Trophoblast cell (in vitro differentiated cells and primary cell): ENCODE data around the gene RAB36.

Experiments used
- DNase-seq, 2 donors: peaks; one replicate each; pipeline ENCODE4 v3.0.0-alpha.2; 2016
- H2AFZ ChIP-seq: 2 replicates; pipeline ENCODE4 v1.6.1; 2013; ENCODE audit warnings: low read length, moderate library complexity, mild to moderate bottlenecking; ENCODE audit not compliant: insufficient read depth, poor library complexity
- H2AK5ac ChIP-seq: 2 replicates; pipeline ENCODE4 v1.6.1; 2013; ENCODE audit warnings: mild to moderate bottlenecking, low read length
- H2BK120ac ChIP-seq: 2 replicates; pipeline ENCODE4 v1.6.1; 2013; ENCODE audit warnings: low read length, mild to moderate bottlenecking, moderate library complexity; ENCODE audit not compliant: insufficient read depth, poor library complexity
- H2BK12ac ChIP-seq: 2 replicates; pipeline ENCODE4 v1.6.1; 2013; ENCODE audit warnings: mild to moderate bottlenecking, low read length, moderate library complexity
- H2BK5ac ChIP-seq: 2 replicates; pipeline ENCODE4 v1.6.1; 2013; ENCODE audit warnings: low read length, low read depth, moderate library complexity, mild to moderate bottlenecking; ENCODE audit not compliant: poor library complexity
- H3K14ac ChIP-seq: 2 replicates; pipeline ENCODE4 v1.6.1; 2013; ENCODE audit warnings: mild to moderate bottlenecking, low read length
- H3K18ac ChIP-seq: 2 replicates; pipeline ENCODE4 v1.6.1; 2013; ENCODE audit warnings: mild to moderate bottlenecking, low read length
- H3K23ac ChIP-seq: 2 replicates; pipeline ENCODE4 v1.6.1; 2013; ENCODE audit warnings: low read length
- H3K27ac ChIP-seq: 2 replicates; pipeline ENCODE4 v1.5.1; 2013; ENCODE audit warnings: low read depth, mild to moderate bottlenecking, inconsistent platforms, low read length, moderate library complexity
- H3K27me3 ChIP-seq: 2 replicates; pipeline ENCODE4 v1.6.1; 2013; ENCODE audit warnings: inconsistent platforms, mild to moderate bottlenecking, low read length, moderate library complexity; ENCODE audit not compliant: insufficient read depth
- H3K36me3 ChIP-seq, 2 experiments: 1 replicate in 1 of 2; 2 replicates in 1 of 2; pipeline ENCODE4 v1.6.1; 2013; ENCODE audit warnings: low read length in 2 of 2, mild to moderate bottlenecking in 2 of 2, moderate library complexity in 1 of 2; ENCODE audit not compliant: insufficient read depth in 2 of 2, control insufficient read depth in 1 of 2
- H3K4ac ChIP-seq: 2 replicates; pipeline ENCODE4 v1.6.1; 2013; ENCODE audit warnings: low read depth, mild to moderate bottlenecking, low read length, moderate library complexity
- H3K4me1 ChIP-seq, 2 experiments: 1 replicate in 1 of 2; 2 replicates in 1 of 2; pipeline ENCODE4 v1.6.1; 2013; ENCODE audit warnings: low read length in 2 of 2, mild to moderate bottlenecking in 2 of 2, moderate library complexity in 1 of 2; ENCODE audit not compliant: insufficient read depth in 2 of 2, control insufficient read depth in 1 of 2
- H3K4me2 ChIP-seq: 2 replicates; pipeline ENCODE4 v1.6.1; 2013; ENCODE audit warnings: inconsistent platforms, mild to moderate bottlenecking, low read length, moderate library complexity
- H3K4me3 ChIP-seq: 2 replicates; pipeline ENCODE4 v1.5.1; 2013; ENCODE audit warnings: mild to moderate bottlenecking, low read depth, low read length, inconsistent platforms
- H3K79me1 ChIP-seq: one replicate; pipeline ENCODE4 v1.6.1; 2013; ENCODE audit warnings: low read length
- H3K79me2 ChIP-seq: 2 replicates; pipeline ENCODE4 v1.6.1; 2013; ENCODE audit warnings: low read length, mild to moderate bottlenecking; ENCODE audit not compliant: control insufficient read depth, insufficient read depth, poor library complexity
- H3K9ac ChIP-seq: 2 replicates; pipeline ENCODE4 v1.6.1; 2013; ENCODE audit warnings: mild to moderate bottlenecking, low read length
- H3K9me3 ChIP-seq: 2 replicates; pipeline ENCODE4 v1.6.1; 2013; ENCODE audit warnings: low read depth, mild to moderate bottlenecking, control low read depth, inconsistent platforms, low read length; ENCODE audit not compliant: insufficient read depth
- H4K12ac ChIP-seq: 2 replicates; pipeline ENCODE4 v1.6.1; 2013; ENCODE audit warnings: low read depth, mild to moderate bottlenecking, low read length, moderate library complexity
- H4K8ac ChIP-seq: 2 replicates; pipeline ENCODE4 v1.6.1; 2013; ENCODE audit warnings: low read depth, mild to moderate bottlenecking, low read length, moderate library complexity
- H4K91ac ChIP-seq: one replicate; pipeline ENCODE4 v1.6.1; 2013; ENCODE audit warnings: low read depth, mild to moderate bottlenecking, low read length, moderate library complexity
- WGBS: extraction: QIAGEN DNeasy Blood & Tissue Kit; methylation state at CpG from one replicate; pipeline ENCODE4 v1.1.7; 2013; ENCODE audit warnings: missing lambda C conversion rate; ENCODE audit not compliant: insufficient read length, insufficient coverage; ENCODE audit errors: extremely low coverage; 5-methylcytosine and 5-hydroxymethylcytosine counted together

Gene RAB36

DNA sequence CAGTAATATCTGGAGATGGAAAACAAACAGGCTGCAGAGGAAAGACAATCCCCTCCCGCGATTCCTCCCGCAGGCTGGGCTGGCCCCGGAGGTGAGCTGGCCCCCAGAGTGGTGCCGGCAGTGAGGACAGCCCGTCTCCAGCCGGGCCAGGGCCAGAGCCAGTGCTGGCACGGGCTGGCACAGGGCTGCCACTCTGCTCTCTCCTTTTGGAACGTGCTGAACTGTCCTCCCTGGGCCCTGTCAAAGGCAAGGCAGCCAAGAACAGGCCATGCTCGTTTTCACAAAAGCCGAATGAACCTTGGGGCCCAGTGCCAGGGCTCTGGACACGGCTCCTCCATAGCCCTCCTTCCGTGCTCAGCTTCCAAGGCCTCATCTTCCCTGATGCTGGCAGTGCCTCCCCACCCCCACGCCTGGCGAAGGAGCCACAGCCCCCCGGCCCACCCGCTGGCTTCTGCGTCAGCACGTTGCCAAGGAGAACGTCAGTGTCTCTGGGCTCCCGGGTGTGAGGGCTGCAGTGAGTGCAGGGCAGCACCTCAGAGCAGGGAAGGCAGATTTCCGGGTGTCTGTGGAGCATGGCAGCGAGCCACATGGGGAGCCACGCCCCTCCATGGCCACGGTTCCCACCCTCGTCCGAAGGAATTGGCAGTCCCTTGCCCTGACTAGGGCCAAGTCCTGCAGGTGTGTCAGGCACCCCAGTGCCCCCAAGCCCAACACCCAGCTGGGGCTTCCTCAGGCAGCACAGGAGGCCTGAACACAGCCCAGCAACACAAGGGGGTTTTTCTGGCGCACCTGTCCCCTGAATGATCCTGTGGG, 46.4 kb upstream of the RAB36 start:
- Histone ChIP-seq H3K9me3 (peaks cover 5% of the 10 kb centered on the region), H3K27me3 (no peaks in the 10 kb centered on the region), H3K4me1 (no peaks in the 10 kb centered on the region), H3K79me2 (no peaks in the 10 kb centered on the region), H2BK12ac (no peak overlapping the region), H3K14ac (no peak overlapping the region), H3K4me3 (no peak overlapping the region), H4K12ac (no peak overlapping the region), H3K4ac (no peak overlapping the region), H3K9ac (no peak overlapping the region), H3K18ac (no peak overlapping the region), H3K79me1 (no peaks in the 10 kb centered on the region), H3K27ac (no peak overlapping the region), H4K91ac (no peak overlapping the region), H2BK5ac (no peak overlapping the region), H4K8ac (no peak overlapping the region), H2BK120ac (no peak overlapping the region), H3K36me3 (no peaks in the 10 kb centered on the region), H2AK5ac (no peak overlapping the region), H3K4me2 (no peak overlapping the region), H2AFZ (no peak overlapping the region), H3K23ac (no peak overlapping the region)
- no CpG with 5 or more reads among the region's 28 CpGs for WGBS
- DNase-seq = no peak

GRCh38 chr22:23099531-23099804, 45.8 kb upstream of the RAB36 start:
- Histone ChIP-seq H3K23ac (no peak overlapping the region), H3K4me3 (no peak overlapping the region), H2BK12ac (no peak overlapping the region), H3K9ac (no peak overlapping the region), H3K4me1 (no peaks in the 10 kb centered on the region), H3K9me3 (peaks cover 5% of the 10 kb centered on the region), H4K91ac (no peak overlapping the region), H2BK5ac (no peak overlapping the region), H3K36me3 (no peaks in the 10 kb centered on the region), H3K79me1 (no peaks in the 10 kb centered on the region), H3K18ac (no peak overlapping the region), H3K4me2 (no peak overlapping the region), H2AFZ (no peak overlapping the region), H4K8ac (no peak overlapping the region), H3K14ac (no peak overlapping the region), H3K4ac (no peak overlapping the region), H4K12ac (no peak overlapping the region), H3K79me2 (no peaks in the 10 kb centered on the region), H3K27ac (no peak overlapping the region), H3K27me3 (no peaks in the 10 kb centered on the region), H2AK5ac (no peak overlapping the region), H2BK120ac (no peak overlapping the region)
- WGBS = no CpG with 5 or more reads among the region's 6 CpGs
- DNase-seq = no peak

- H4K8ac ChIP-seq = no peak overlapping the region
- no CpG with 5 or more reads among the region's 7 CpGs for WGBS
- no peaks in the 10 kb centered on the region for H3K4me1 ChIP-seq
- H3K27ac ChIP-seq = no peak overlapping the region
- no peak overlapping the region for H4K91ac ChIP-seq
- H3K79me1 ChIP-seq = no peaks in the 10 kb centered on the region
- H3K18ac ChIP-seq = no peak overlapping the region
- no peak overlapping the region for H3K9ac ChIP-seq
- H2BK5ac ChIP-seq = no peak overlapping the region
- H3K14ac ChIP-seq = no peak overlapping the region
- no peak overlapping the region for H3K4me2 ChIP-seq
- H4K12ac ChIP-seq = no peak overlapping the region
- H3K79me2 ChIP-seq = no peaks in the 10 kb centered on the region
- H2AFZ ChIP-seq = no peak overlapping the region
- H3K4me3 ChIP-seq = no peak overlapping the region
- no peak overlapping the region for H2BK120ac ChIP-seq
- H3K9me3 ChIP-seq = peaks cover 5% of the 10 kb centered on the region
- H2BK12ac ChIP-seq = no peak overlapping the region
- H2AK5ac ChIP-seq = no peak overlapping the region
- no peak for DNase-seq
- no peaks in the 10 kb centered on the region for H3K36me3 ChIP-seq
- no peaks in the 10 kb centered on the region for H3K27me3 ChIP-seq
- H3K4ac ChIP-seq = no peak overlapping the region
- no peak overlapping the region for H3K23ac ChIP-seq
Measured at GRCh38 chr22:23100124-23100801, 45.0 kb upstream of the RAB36 start.

GRCh38 chr22:23101524-23101923, 43.8 kb upstream of the RAB36 start:
- H2AFZ ChIP-seq = no peak overlapping the region
- H3K4me3 ChIP-seq = no peak overlapping the region
- no peak for DNase-seq
- no peak overlapping the region for H4K12ac ChIP-seq
- H3K4me2 ChIP-seq = no peak overlapping the region
- no peak overlapping the region for H3K23ac ChIP-seq
- H3K4me1 ChIP-seq = no peaks in the 10 kb centered on the region
- peaks cover 3% of the 10 kb centered on the region for H3K9me3 ChIP-seq
- H3K79me2 ChIP-seq = no peaks in the 10 kb centered on the region
- no peaks in the 10 kb centered on the region for H3K79me1 ChIP-seq
- no peak overlapping the region for H2BK120ac ChIP-seq
- WGBS = no CpG with 5 or more reads among the region's 3 CpGs
- H2BK5ac ChIP-seq = no peak overlapping the region
- H3K14ac ChIP-seq = no peak overlapping the region
- H3K27ac ChIP-seq = no peak overlapping the region
- no peak overlapping the region for H3K4ac ChIP-seq
- H3K9ac ChIP-seq = no peak overlapping the region
- H2BK12ac ChIP-seq = no peak overlapping the region
- H4K91ac ChIP-seq = no peak overlapping the region
- H3K27me3 ChIP-seq = no peaks in the 10 kb centered on the region
- no peaks in the 10 kb centered on the region for H3K36me3 ChIP-seq
- no peak overlapping the region for H4K8ac ChIP-seq
- H2AK5ac ChIP-seq = no peak overlapping the region
- no peak overlapping the region for H3K18ac ChIP-seq
